Activated CD8-positive, alpha-beta memory T cell treated with anti-CD3 and anti-CD28 coated beads, Interleukin-2, amount 50 U/mL, for 4 hours (primary cell): ENCODE measurements around the gene DACT2.

Experiments
- DNase-seq: peaks from one replicate; pipeline ENCODE4 v3.0.0-alpha.2; 2020

The DACT2 gene

GRCh38 chr6:168258795-168259194 lies 60.8 kb downstream of the DACT2 start:
- no peak for DNase-seq

DNA sequence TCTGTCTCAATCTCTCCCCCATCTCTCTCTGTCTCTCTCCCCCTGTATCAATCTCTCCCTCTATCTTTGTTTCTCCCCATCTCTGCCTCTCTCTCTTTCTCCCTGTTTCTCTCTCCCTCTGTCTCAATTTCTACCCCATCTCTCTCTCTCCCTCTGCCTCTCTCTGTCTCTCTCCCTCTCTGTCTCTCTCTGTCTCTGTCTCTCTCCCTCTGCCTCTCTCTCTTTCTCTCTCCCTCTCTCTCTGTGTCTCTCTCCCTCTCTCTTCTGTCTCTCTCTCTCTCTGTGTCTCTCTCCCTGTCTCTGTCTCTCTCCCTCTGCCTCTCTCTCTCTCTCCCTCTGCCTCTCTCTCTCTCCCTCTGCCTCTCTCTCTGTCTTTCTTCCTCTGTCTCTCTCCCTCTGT lies 62.6 kb downstream of the DACT2 start:
- no peak for DNase-seq
